ENCODE results near the gene NDUFB4. TPM values are rescaled to one million over a fixed set of nuclear protein-coding genes. Genes with fewer than 3 reads are reported as not detected.

NDUFB4 gene
- total and polyA plus RNA-seq, 10 donors: 65.9 to 158 (median 84.6) TPM

- Histone ChIP-seq H3K4me3 (no peak overlapping the region), H3K36me3 (no peaks in the 10 kb centered on the region), H3K27ac (peak overlapping the region in 5 of 8 donors; percentile 12 to 64 (median 36)), H3K27me3 (replicated peaks in 1 of 7) (no peaks in the 10 kb centered on the region), H3K4me1 (peaks cover 0 to 11% (median 1%) of the 10 kb centered on the region in 6 donors), H3K9me3 (peaks cover 0 to 5% (median 0%) of the 10 kb centered on the region in 8 donors)
- 59 to 77% (median 72%) methylated on average over 2 of the region's 2 CpGs for WGBS, 5 donors
- peak in 1 of 3 donors; percentile 16 for TF ChIP-seq POLR2AphosphoS5 (IDR thresholded peaks at IDR 0.05)
- TF ChIP-seq CTCF (IDR thresholded peaks at IDR 0.05 in 8 of 11, conservative IDR thresholded peaks at IDR 0.05 in 3 of 11): no peak
- no peak for TF ChIP-seq POLR2A (IDR thresholded peaks at IDR 0.05)
- intact Hi-C loops (cut with DNase I; ENCODE audit: low total_unique reads): no loop called here
- no peak for DNase-seq
Observed at GRCh38 chr3:120572027-120572426, 24.1 kb upstream of the NDUFB4 start.

- H3K4me1 ChIP-seq: no peaks in the 10 kb centered on the region
- intact Hi-C loops (cut with DNase I; ENCODE audit: low total_unique reads): no loop called here
- no peak for TF ChIP-seq POLR2A (IDR thresholded peaks at IDR 0.05)
- no peak for TF ChIP-seq CTCF (IDR thresholded peaks at IDR 0.05 in 8 of 11, conservative IDR thresholded peaks at IDR 0.05 in 3 of 11)
- TF ChIP-seq POLR2AphosphoS5 (IDR thresholded peaks at IDR 0.05): no peak
- no peaks in the 10 kb centered on the region for H3K27me3 ChIP-seq (replicated peaks in 1 of 7)
- no peaks in the 10 kb centered on the region for H3K36me3 ChIP-seq
- WGBS, 5 donors: 75 to 87% (median 86%) methylated on average over 3 of the region's 3 CpGs
- no peaks in the 10 kb centered on the region for H3K9me3 ChIP-seq
- no peak for DNase-seq
- H3K27ac ChIP-seq: no peak overlapping the region
- H3K4me3 ChIP-seq: no peak overlapping the region
Observed at GRCh38 chr3:120587332-120587975, 8.7 kb upstream of the NDUFB4 start.

GRCh38 chr3:120595788-120596115, 384 bp upstream of the NDUFB4 start:
- peaks cover 23 to 51% (median 43%) of the 10 kb centered on the region in 6 donors for H3K4me1 ChIP-seq
- H3K27ac ChIP-seq: peak overlapping the region; percentile 81 to 96 (median 93)
- TF ChIP-seq POLR2AphosphoS5 (IDR thresholded peaks at IDR 0.05): no peak
- no peak for TF ChIP-seq POLR2A (IDR thresholded peaks at IDR 0.05)
- TF ChIP-seq CTCF (IDR thresholded peaks at IDR 0.05 in 8 of 11, conservative IDR thresholded peaks at IDR 0.05 in 3 of 11): no peak
- 2 to 9% (median 3%) methylated on average over 4 of the region's 4 CpGs for WGBS, 5 donors
- H3K4me3 ChIP-seq: peak overlapping the region; percentile 52 to 95 (median 70)
- H3K9me3 ChIP-seq: no peaks in the 10 kb centered on the region
- no peak for DNase-seq
- no peaks in the 10 kb centered on the region for H3K27me3 ChIP-seq (replicated peaks in 1 of 7)
- peaks cover 0 to 34% (median 12%) of the 10 kb centered on the region in 6 donors for H3K36me3 ChIP-seq
- intact Hi-C loops (cut with DNase I; ENCODE audit: low total_unique reads): loop anchor here (10.0 kb wide), 1 partner anchor 149 kb away; the partner anchor contains the start of genes GTF2E1 and RABL3

GRCh38 chr3:120596853-120597223, 702 bp downstream of the NDUFB4 start:
- DNase-seq: no peak
- H3K9me3 ChIP-seq: no peaks in the 10 kb centered on the region
- no peaks in the 10 kb centered on the region for H3K27me3 ChIP-seq (replicated peaks in 1 of 7)
- WGBS, 5 donors: 22 to 35% (median 25%) methylated on average over 3 of the region's 3 CpGs
- peaks cover 0 to 44% (median 23%) of the 10 kb centered on the region in 6 donors for H3K36me3 ChIP-seq
- TF ChIP-seq CTCF (IDR thresholded peaks at IDR 0.05 in 8 of 11, conservative IDR thresholded peaks at IDR 0.05 in 3 of 11): no peak
- TF ChIP-seq POLR2AphosphoS5 (IDR thresholded peaks at IDR 0.05): no peak
- TF ChIP-seq POLR2A (IDR thresholded peaks at IDR 0.05): no peak
- intact Hi-C loops (cut with DNase I; ENCODE audit: low total_unique reads): loop anchor here (10.0 kb wide), 1 partner anchor 148 kb away; the partner anchor contains the start of genes GTF2E1 and RABL3
- peak overlapping the region; percentile 52 to 95 (median 70) for H3K4me3 ChIP-seq
- peaks cover 23 to 56% (median 48%) of the 10 kb centered on the region in 6 donors for H3K4me1 ChIP-seq
- H3K27ac ChIP-seq: peak overlapping the region; percentile 81 to 96 (median 93)
